K562 treated with DMSO at 1 percent for 24 hours (cell line): Measurements from ENCODE around the gene FITM2. TPM values are rescaled to one million over a fixed set of nuclear protein-coding genes. Genes with fewer than 3 reads are reported as not detected.

ENCODE experiments used
- total RNA-seq: library from RNA; unstranded; fragments of 300-600 nt; gene quantifications from 2 replicates; pipeline ENCODE4 v1.2.3, GENCODE V29; 2022; ENCODE audit warnings: low read depth; ENCODE audit not compliant: insufficient read depth

FITM2 gene, protein sequence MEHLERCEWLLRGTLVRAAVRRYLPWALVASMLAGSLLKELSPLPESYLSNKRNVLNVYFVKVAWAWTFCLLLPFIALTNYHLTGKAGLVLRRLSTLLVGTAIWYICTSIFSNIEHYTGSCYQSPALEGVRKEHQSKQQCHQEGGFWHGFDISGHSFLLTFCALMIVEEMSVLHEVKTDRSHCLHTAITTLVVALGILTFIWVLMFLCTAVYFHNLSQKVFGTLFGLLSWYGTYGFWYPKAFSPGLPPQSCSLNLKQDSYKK
- total RNA-seq, result 2.9 and 3.2 TPM in 2 replicates

DNA sequence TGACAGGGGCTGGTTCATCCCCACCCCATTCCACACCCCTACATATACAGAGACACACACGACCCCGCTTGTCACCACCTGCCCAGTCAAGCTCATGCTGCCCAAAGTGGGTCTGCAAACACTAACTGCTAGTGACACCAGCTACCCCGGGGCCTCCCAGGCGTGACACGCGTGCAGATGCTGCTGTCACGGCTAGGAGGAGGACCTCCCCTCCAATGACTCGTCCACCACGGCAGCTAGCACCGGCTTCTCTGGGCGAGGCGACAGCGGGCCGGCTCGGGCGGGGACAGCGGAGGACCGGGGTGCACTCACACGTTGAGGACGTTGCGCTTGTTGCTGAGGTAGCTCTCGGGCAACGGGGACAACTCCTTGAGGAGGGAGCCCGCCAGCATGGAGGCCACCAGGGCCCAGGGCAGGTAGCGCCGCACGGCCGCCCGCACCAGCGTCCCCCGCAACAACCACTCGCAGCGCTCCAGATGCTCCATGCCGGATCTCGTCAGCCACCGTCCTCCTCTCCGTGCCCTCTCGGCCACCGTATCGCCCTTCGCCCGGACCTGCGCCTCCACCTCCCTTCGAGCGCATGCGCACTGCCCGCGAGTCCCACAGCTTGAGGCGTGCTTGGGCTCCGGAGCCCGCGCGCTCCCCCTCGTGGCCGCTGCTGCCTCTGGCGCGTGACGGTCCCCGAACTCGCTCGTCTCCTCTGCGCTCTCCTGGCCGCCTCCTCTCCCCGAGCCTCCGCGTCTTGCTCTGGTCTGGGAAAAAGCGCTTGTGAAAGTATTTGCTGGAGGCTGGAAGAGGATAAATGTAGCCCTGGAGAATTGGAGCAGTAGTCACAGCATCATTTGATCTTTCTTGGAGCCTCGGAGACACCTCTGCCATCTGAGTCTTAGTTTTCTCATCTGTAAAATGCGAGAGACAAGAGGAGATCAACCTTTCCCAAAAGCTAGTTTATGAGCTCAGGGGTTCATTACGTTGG lies at the start of gene FITM2:
TSS of gene FITM2 (minus strand) at position 539 of the 976 bp plus-strand sequence. CDS start at position 485, 54 bp downstream.

DNA sequence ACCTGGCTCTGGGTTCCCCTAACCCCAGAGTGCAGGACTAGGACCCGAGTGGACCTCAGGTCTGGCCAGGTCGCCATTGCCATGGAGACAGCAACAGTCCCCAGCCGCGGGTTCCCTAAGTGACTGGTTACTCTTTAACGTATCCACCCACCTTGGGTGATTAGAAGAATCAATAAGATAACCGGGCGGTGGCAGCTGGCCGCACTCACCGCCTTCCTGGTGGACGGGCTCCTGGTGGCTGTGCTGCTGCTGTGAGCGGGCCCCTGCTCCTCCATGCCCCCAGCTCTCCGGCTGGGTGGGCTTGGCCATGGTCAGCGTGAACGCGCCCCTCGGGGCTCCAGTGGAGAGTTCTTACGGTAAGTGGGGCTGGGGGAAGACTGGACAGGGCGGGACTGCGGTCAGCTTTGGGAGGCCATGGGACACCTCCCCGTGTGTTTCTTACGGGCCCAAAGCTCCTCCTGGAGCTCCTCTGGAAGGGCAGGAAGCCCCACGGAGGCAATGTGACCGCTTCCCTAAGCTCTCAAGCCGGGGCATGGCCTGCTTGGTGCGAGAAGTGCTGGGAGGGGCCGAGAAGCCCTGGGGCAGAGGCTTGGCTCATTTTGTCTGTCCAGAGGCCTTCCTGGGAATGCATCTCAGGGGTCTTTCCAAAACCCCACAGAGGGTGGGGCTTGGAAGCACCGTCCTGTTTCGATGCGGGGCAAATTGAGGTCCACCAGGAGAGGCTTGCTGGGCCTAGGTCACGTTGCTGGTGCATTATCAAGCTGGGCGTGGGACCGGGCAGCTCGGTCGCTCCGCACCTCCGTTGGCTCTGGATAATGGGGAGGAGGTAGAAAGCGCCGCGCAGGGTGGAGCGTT lies 44.7 kb upstream of the FITM2 start, which contains the start of gene HNF4A:
TSS of gene HNF4A (plus strand) at position 202 of the 855 bp plus-strand sequence. CDS start at position 308, 106 bp downstream.

DNA sequence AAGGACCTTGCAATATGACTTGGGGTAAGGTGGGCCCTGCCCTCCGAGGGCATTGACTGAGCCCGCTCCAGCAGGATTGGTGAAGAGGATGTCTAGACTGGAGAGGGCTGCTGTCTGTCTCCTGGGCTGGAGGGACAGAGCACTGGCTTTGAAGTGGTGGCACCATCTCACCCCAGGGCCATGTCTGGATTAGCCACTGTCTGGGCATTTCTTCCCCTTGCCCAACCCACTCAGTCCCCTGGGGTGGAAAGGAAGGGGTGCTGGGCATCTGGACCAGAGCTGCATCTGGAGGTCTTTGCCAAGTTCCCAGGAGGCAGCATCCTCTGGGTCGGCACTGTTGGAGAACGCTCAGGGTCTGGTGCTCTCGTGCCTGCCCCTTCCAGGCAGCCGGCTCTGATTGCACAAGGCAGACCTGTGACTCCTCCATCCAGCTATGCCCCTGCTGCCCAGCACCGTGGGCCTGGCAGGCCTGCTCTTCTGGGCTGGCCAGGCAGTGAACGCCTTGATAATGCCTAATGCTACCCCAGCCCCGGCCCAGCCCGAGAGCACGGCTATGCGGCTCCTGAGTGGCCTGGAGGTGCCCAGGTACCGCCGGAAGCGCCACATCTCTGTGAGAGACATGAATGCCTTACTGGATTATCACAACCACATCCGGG lies 25.9 kb upstream of the FITM2 start, which contains the start of gene R3HDML:
TSS of gene R3HDML (plus strand) at position 319 of the 656 bp plus-strand sequence. CDS start at position 434, 115 bp downstream.

Other genes starting within 250 kb of the FITM2 start
- not detected in 2 replicates for gene JPH2, start 124.0 kb downstream of the FITM2 start, total RNA-seq
- gene OSER1, start 100.4 kb downstream of the FITM2 start, total RNA-seq, result 25.9 and 28.9 TPM in 2 replicates
- gene GDAP1L1, start 63.9 kb downstream of the FITM2 start, total RNA-seq, result 0.35 and 2.8 TPM in 2 replicates
- not detected in 2 replicates for gene R3HDML, start 25.8 kb upstream of the FITM2 start, total RNA-seq
- gene HNF4A, start 44.5 kb upstream of the FITM2 start, total RNA-seq, result 0.15 and 0.17 TPM in 2 replicates
- gene TTPAL, start 164.7 kb upstream of the FITM2 start, total RNA-seq, result 3.1 and 4.8 TPM in 2 replicates
- 50.1 and 60.4 TPM in 2 replicates for gene SERINC3, start 210.9 kb upstream of the FITM2 start, total RNA-seq